ENCODE results near the gene MAP7. TPM values are rescaled to one million over a fixed set of nuclear protein-coding genes. Genes with fewer than 3 reads are reported as not detected.

Gene MAP7
- total and polyA plus RNA-seq, 9 of the 15 experiments (the other 6 are each of a cell fraction or from before 2014, with no cell fraction given): 0.76 to 7.7 (median 3.9) TPM

GRCh38 chr6:136411025-136411325 is 139.2 kb downstream of the MAP7 start:
- 0 out of 5 replicates have a peak, but pooled peaks cover 0 to 8% of the 10 kb centered on the region in 2 experiments for H3K27me3 ChIP-seq (ENCODE audit: control insufficient read depth in 2 of 2, insufficient read depth in 2 of 2, low read length in 2 of 2)
- no peaks in the 10 kb centered on the region for H3K79me2 ChIP-seq (ENCODE audit: control insufficient read depth, insufficient read depth, low read length)
- ChIA-PET POLR2A (interaction anchor here (0.6 kb wide), 1 partner anchor 598 kb away, joined by 3 read pairs; no protein-coding TSS in a partner anchor), CTCF (ENCODE audit: low intra/inter-chr PET ratio) (no interaction called here)
- H3K4me3 ChIP-seq: no peak overlapping the region
- intact Hi-C loops (cut with micrococcal nuclease): no loop called here
- no peak overlapping the region for H2AFZ ChIP-seq (ENCODE audit: low read depth, low read length)
- no peak overlapping the region for H3K27ac ChIP-seq (ENCODE audit: extremely low read depth, low read depth, low read length)
- 5% methylated on average over 1 of the region's 1 CpG for WGBS (ENCODE audit: insufficient coverage, low coverage, missing lambda C conversion rate)
- ATAC-seq (no peak), DNase-seq (ENCODE audit: extremely low read depth in 1 of 4, low spot score in 3 of 4) (no peak), FAIRE-seq (no peak)
- H4K20me1 ChIP-seq (replicated peaks; ENCODE audit: control insufficient read depth, insufficient read depth, low read length): no peaks in the 10 kb centered on the region
- H3K36me3 ChIP-seq (ENCODE audit: control insufficient read depth, insufficient read depth, low read length): no peaks in the 10 kb centered on the region
- H3K9ac ChIP-seq (ENCODE audit: insufficient read depth in 1 of 2, low read depth in 2 of 2, low read length in 2 of 2): no peak overlapping the region
- in situ Hi-C loops (cut with MboI): no loop called here
- H3K9me3 ChIP-seq (replicated peaks; ENCODE audit: control insufficient read depth, insufficient read depth, low read depth, low read length): no peaks in the 10 kb centered on the region
- H3K4me2 ChIP-seq (ENCODE audit: insufficient read depth, low read length): no peak overlapping the region
- peaks cover 0 to under 1% of the 10 kb centered on the region in 2 experiments; a peak in 1 of 5 replicates for H3K4me1 ChIP-seq (replicated peaks in 1 of 2; ENCODE audit: control insufficient read depth in 2 of 2, insufficient read depth in 2 of 2, low read length in 2 of 2)
- no TSS peak for BruUV-seq (replicated peaks)
- no peaks in the 10 kb centered on the region for H3K9me1 ChIP-seq (ENCODE audit: control insufficient read depth, insufficient read depth, low read length)
- TF ChIP-seq RBM17 (IDR thresholded peaks at IDR 0.05; ENCODE audit: borderline replicate concordance, low read depth, low read length): no peak
- TF ChIP-seq POLR3A (IDR thresholded peaks at IDR 0.05; ENCODE audit: borderline replicate concordance, extremely low read depth, insufficient read depth, insufficient read length): no peak
- TF ChIP-seq FOXO4 (CRISPR knock-in tag; IDR thresholded peaks at IDR 0.05): no peak
- no peak for TF ChIP-seq CEBPB (tag; IDR thresholded peaks at IDR 0.05)
- TF ChIP-seq SMARCE1 (IDR thresholded peaks at IDR 0.05): no peak
- no peak for TF ChIP-seq ZFX (CRISPR knock-in tag; IDR thresholded peaks at IDR 0.05)
- TF ChIP-seq STAT5A (IDR thresholded peaks at IDR 0.05; ENCODE audit: borderline replicate concordance, low read length): no peak
- no peak for TF ChIP-seq MYBL2 (IDR thresholded peaks at IDR 0.05; ENCODE audit: low read depth)
- no peak for TF ChIP-seq MYBL2 (CRISPR knock-in tag; IDR thresholded peaks at IDR 0.05; ENCODE audit: borderline replicate concordance)
- TF ChIP-seq TRIM28 (IDR thresholded peaks at IDR 0.05): no peak
